Measurements from ENCODE around the gene TRERF1. TPM values are rescaled to one million over a fixed set of nuclear protein-coding genes. Genes with fewer than 3 reads are reported as not detected.

TRERF1 gene
- total RNA-seq, 4 donors from 2014 or later: 2.5 to 8.0 (median 3.4) TPM

GRCh38 chr6:42418724-42419123 lies 33.0 kb downstream of the TRERF1 start:
- no peak overlapping the region for H3K27ac ChIP-seq
- DNase-seq: no peak
- H3K27me3 ChIP-seq: no peaks in the 10 kb centered on the region
- WGBS, 2 donors (ENCODE audit: low coverage in 1 of 2): 72 to 92% methylated on average over 3 to 4 of the region's 4 CpGs
- H3K9me3 ChIP-seq: no peaks in the 10 kb centered on the region
- in situ Hi-C loops (cut with MboI; ENCODE audit: low pct_ligation_motif_present in 1 of 4, low pct_unique_long_range_greater_than_20kb in 1 of 4, low sequenced_read_pairs in 3 of 4): no loop called here
- TF ChIP-seq POLR2A (IDR thresholded peaks at IDR 0.05) (no peak), EP300 (IDR thresholded peaks at IDR 0.05; ENCODE audit: low read depth) (no peak), CTCF (IDR thresholded peaks at IDR 0.05) (no peak), POLR2AphosphoS5 (IDR thresholded peaks at IDR 0.05) (no peak)
- H3K4me1 ChIP-seq: peaks cover 0 to 15% (median 2%) of the 10 kb centered on the region in 4 donors
- intact Hi-C loops (cut with DNase I; ENCODE audit: low total_unique reads): no loop called here
- H3K36me3 ChIP-seq: no peaks in the 10 kb centered on the region
- no peak overlapping the region for H3K4me3 ChIP-seq

GRCh38 chr6:42417641-42418112 lies 34.0 kb downstream of the TRERF1 start:
- H3K4me1 ChIP-seq: peaks cover 0 to 15% (median 2%) of the 10 kb centered on the region in 4 donors
- H3K4me3 ChIP-seq: no peak overlapping the region
- no peak for TF ChIP-seq POLR2AphosphoS5 (IDR thresholded peaks at IDR 0.05)
- TF ChIP-seq CTCF (IDR thresholded peaks at IDR 0.05): no peak
- no peak for TF ChIP-seq POLR2A (IDR thresholded peaks at IDR 0.05)
- no peak for TF ChIP-seq EP300 (IDR thresholded peaks at IDR 0.05; ENCODE audit: low read depth)
- 68 to 75% methylated on average over 2 to 5 of the region's 5 CpGs for WGBS, 2 donors (ENCODE audit: low coverage in 1 of 2)
- H3K27me3 ChIP-seq: no peaks in the 10 kb centered on the region
- H3K36me3 ChIP-seq: no peaks in the 10 kb centered on the region
- H3K9me3 ChIP-seq: no peaks in the 10 kb centered on the region
- intact Hi-C loops (cut with DNase I; ENCODE audit: low total_unique reads): no loop called here
- no peak overlapping the region for H3K27ac ChIP-seq
- in situ Hi-C loops (cut with MboI; ENCODE audit: low pct_ligation_motif_present in 1 of 4, low pct_unique_long_range_greater_than_20kb in 1 of 4, low sequenced_read_pairs in 3 of 4): no loop called here
- no peak for DNase-seq

GRCh38 chr6:42411406-42411805 lies 40.3 kb downstream of the TRERF1 start:
- H3K27ac ChIP-seq: no peak overlapping the region
- 80 to 81% methylated on average over 3 to 6 of the region's 6 CpGs for WGBS, 2 donors (ENCODE audit: low coverage in 1 of 2)
- no peaks in the 10 kb centered on the region for H3K9me3 ChIP-seq
- no peaks in the 10 kb centered on the region for H3K36me3 ChIP-seq
- no peak overlapping the region for H3K4me3 ChIP-seq
- TF ChIP-seq EP300 (IDR thresholded peaks at IDR 0.05; ENCODE audit: low read depth) (no peak), POLR2AphosphoS5 (IDR thresholded peaks at IDR 0.05) (no peak), POLR2A (IDR thresholded peaks at IDR 0.05) (no peak), CTCF (IDR thresholded peaks at IDR 0.05) (no peak)
- in situ Hi-C loops (cut with MboI; ENCODE audit: low pct_ligation_motif_present in 1 of 4, low pct_unique_long_range_greater_than_20kb in 1 of 4, low sequenced_read_pairs in 3 of 4) (no loop called here), intact Hi-C loops (cut with DNase I; ENCODE audit: low total_unique reads) (no loop called here)
- H3K27me3 ChIP-seq: no peaks in the 10 kb centered on the region
- DNase-seq: no peak
- H3K4me1 ChIP-seq: peaks cover 0 to 12% (median 2%) of the 10 kb centered on the region in 4 donors

- H3K4me1 ChIP-seq: peaks cover 0 to 14% (median 2%) of the 10 kb centered on the region in 4 donors
- no peak for DNase-seq
- H3K27ac ChIP-seq: no peak overlapping the region
- H3K9me3 ChIP-seq: no peaks in the 10 kb centered on the region
- WGBS, 2 donors (ENCODE audit: low coverage in 1 of 2): 82% methylated on average over 1 of the region's 1 CpG; no CpG with 5 or more reads in 1 of the 2 donors
- no peaks in the 10 kb centered on the region for H3K36me3 ChIP-seq
- TF ChIP-seq EP300 (IDR thresholded peaks at IDR 0.05; ENCODE audit: low read depth) (no peak), POLR2AphosphoS5 (IDR thresholded peaks at IDR 0.05) (no peak), CTCF (IDR thresholded peaks at IDR 0.05) (no peak), POLR2A (IDR thresholded peaks at IDR 0.05) (no peak)
- no peaks in the 10 kb centered on the region for H3K27me3 ChIP-seq
- H3K4me3 ChIP-seq: no peak overlapping the region
- intact Hi-C loops (cut with DNase I; ENCODE audit: low total_unique reads): no loop called here
- in situ Hi-C loops (cut with MboI; ENCODE audit: low pct_ligation_motif_present in 1 of 4, low pct_unique_long_range_greater_than_20kb in 1 of 4, low sequenced_read_pairs in 3 of 4): no loop called here
Measured at GRCh38 chr6:42410861-42411260, 40.9 kb downstream of the TRERF1 start.

All from transverse colon (tissue), 4 donors.